GM06990 (cell line): ENCODE measurements around the gene TMEM30A.
A peak's percentile ranks its signal among the peaks of the same experiment; 100 is the strongest.

Source experiments
- DNase-seq: peaks from one replicate; pipeline ENCODE4 v3.0.0-alpha.2; 2011; ENCODE audit not compliant: insufficient read length; ENCODE audit errors: extremely low read depth
- H3K27me3 ChIP-seq: replicated peaks from 2 replicates; pipeline ENCODE4 v1.6.0; 2011; ENCODE audit warnings: low read length; ENCODE audit not compliant: control insufficient read depth, insufficient read depth
- H3K36me3 ChIP-seq: 2 replicates; pipeline ENCODE4 v1.5.1; 2011; ENCODE audit warnings: low read length; ENCODE audit not compliant: control insufficient read depth, insufficient read depth
- H3K4me3 ChIP-seq: replicated peaks from 2 replicates; pipeline ENCODE4 v1.5.1; 2011; ENCODE audit warnings: low read depth, mild to moderate bottlenecking, control low read depth, low read length
- TF ChIP-seq, protein P1 (sequence below): IDR thresholded peaks from 2 replicates; pipeline ENCODE4 v1.5.1; 2011; ENCODE audit warnings: low read length, control low read depth, mild to moderate bottlenecking, inconsistent platforms; ENCODE audit not compliant: insufficient read depth, poor library complexity, severe bottlenecking

The TMEM30A gene

DNA sequence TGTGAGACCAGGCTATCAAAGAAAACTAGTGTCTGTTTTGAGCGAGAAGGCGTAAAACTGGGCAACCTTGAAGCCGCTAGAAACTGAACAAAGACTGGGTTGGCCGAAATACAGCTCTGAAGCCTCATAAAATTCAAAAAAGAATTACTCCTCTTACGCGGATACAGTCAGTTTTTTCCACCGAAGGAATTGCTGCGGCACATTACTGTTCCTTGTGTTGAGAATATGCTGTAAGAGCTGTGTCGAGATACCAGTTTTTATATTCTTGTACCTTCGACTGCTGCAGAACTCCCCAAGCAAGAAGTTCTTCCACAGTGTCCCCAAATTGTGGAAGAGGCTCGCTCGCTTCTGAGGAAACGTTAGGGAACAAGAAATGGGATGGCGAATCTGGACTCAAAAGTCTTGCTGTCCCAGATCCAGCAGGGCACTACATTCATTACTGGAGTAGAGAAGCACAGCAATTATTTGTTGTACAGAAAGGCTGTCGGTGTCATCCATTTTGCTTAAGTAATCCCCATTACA is 40.5 kb downstream of the TMEM30A start:
- peaks cover under 1% of the 10 kb centered on the region for H3K36me3 ChIP-seq
- no peaks in the 10 kb centered on the region for H3K27me3 ChIP-seq
- H3K4me3 ChIP-seq: peak overlapping the region; percentile 78
- TF ChIP-seq, protein P1, sequence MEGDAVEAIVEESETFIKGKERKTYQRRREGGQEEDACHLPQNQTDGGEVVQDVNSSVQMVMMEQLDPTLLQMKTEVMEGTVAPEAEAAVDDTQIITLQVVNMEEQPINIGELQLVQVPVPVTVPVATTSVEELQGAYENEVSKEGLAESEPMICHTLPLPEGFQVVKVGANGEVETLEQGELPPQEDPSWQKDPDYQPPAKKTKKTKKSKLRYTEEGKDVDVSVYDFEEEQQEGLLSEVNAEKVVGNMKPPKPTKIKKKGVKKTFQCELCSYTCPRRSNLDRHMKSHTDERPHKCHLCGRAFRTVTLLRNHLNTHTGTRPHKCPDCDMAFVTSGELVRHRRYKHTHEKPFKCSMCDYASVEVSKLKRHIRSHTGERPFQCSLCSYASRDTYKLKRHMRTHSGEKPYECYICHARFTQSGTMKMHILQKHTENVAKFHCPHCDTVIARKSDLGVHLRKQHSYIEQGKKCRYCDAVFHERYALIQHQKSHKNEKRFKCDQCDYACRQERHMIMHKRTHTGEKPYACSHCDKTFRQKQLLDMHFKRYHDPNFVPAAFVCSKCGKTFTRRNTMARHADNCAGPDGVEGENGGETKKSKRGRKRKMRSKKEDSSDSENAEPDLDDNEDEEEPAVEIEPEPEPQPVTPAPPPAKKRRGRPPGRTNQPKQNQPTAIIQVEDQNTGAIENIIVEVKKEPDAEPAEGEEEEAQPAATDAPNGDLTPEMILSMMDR: no peak
- DNase-seq: no peak

DNA sequence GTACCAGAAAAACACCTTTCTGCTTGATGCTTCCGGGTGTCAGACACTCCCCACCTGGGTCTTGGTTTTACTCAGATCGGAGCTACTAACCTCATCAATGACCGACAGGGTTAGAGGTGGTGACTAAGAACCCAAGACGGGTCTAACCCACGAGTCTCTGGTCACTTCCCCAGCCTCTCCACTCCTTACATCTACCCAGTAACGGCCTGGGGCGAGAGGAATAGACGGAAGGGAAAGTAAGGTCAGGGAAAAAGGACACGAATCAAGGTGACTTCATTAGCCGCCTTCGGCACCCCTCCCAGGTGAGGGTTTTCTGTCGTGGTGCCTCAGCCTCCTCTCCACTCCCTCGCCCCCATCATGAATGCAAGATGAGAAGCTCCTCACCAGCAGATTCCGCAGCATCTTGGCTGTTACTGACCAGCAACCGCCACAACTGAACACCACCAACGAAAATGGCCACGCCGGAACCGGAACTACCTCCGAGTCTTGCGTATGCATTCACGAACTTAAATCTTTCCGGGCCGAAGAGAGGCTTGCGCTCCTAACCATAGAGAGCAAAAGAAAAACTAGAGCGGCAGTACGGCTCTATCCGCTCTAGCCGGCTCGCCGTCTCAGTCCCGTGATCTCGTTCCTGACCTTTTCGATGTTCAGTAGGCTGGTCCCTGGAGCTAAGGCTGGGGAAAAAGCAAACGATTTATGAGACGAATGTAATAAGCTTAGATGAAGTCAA is 41.1 kb downstream of the TMEM30A start, which contains the start of gene COX7A2:
Gene COX7A2, minus strand, starts transcription at position 469 of the 730 bp plus-strand sequence. Its CDS starts 67 bp downstream, at position 402.
- Histone ChIP-seq H3K36me3 (peaks cover 5% of the 10 kb centered on the region), H3K4me3 (peak within 1 kb of the TSS; percentile 78)

DNA sequence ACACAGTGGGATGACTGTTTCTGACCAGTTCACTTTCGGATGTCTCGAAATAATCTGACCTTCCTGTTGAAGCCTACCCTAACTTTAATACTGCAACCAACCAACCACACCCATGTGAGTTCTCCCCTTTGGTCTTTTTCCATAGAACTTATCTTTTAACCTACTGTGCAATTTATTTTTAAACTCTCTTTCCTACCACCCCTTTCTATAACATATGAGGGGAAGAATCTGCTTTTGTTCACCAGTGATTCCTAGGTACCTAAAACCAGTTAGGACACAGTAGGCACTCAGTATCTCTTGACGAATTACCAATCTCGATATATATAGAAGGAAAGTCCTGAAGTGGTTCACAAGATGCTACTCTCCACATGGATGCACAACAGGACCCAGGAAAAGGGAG is 48.0 kb downstream of the TMEM30A start:
- no peak for DNase-seq
- Histone ChIP-seq H3K4me3 (no peak overlapping the region), H3K27me3 (no peaks in the 10 kb centered on the region), H3K36me3 (peaks cover 7% of the 10 kb centered on the region)
- TF ChIP-seq, protein P1: no peak

More for the DNA sequence above, 41.1 kb downstream of the TMEM30A start, which contains the start of gene COX7A2:
- TF ChIP-seq, protein P1: no peak
- DNase-seq: peak; percentile 84
- no peaks in the 10 kb centered on the region for H3K27me3 ChIP-seq

DNA sequence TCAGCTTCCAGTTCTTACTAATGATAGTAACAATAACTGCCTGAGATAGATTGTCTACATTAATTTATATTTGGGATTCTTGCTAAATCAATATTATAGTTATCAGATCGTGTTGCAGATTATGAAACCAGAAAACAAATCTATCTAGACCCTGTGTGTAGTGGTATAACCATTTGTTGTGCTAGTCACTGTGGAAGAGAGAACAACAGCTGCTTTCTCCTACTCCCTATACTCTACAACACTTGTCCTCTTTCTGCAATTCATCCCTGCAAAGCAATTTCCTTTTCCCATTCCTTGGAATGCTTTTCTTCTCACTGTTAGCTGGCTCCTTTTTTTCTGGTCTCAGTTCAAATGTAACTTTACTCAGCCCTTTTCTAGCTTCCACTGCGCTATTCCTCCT is 49.3 kb downstream of the TMEM30A start:
- Histone ChIP-seq H3K36me3 (peaks cover 7% of the 10 kb centered on the region), H3K27me3 (no peaks in the 10 kb centered on the region), H3K4me3 (no peak overlapping the region)
- TF ChIP-seq, protein P1: no peak
- no peak for DNase-seq

DNA sequence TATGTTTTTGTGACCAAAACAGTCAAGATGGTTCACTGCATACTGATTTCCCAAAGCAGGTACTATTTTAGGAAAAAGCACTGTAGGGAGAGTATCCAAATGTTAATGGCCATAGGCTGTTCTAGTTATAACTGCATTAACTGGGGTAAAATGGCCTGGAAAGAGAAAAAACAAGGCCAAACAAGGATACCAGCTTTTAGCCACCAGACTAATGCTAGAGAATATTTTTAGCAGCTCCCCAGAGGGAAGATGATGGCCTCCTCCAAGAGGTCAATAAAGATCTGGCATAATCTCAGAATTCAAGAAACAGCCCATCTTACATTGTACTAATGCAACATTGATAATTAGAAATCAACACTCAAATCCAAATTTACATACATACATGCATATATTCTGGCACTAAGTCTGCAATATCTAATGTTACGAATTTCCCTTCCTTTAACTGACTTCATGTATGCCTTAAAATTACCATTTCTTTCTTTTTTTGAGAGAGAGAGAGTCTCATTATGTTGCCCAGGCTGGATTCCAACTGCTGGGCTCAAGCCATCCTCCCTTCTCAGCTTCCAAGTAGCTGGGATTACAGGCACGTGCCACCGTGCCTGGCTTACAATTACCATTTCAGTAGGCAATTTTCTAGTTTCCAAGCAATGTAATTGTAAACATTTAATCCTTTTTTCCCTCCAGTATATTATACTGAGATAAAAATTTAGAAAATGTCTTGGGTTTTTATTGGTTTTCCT is 50.3 kb downstream of the TMEM30A start:
- Histone ChIP-seq H3K4me3 (no peak overlapping the region), H3K36me3 (peaks cover 7% of the 10 kb centered on the region), H3K27me3 (no peaks in the 10 kb centered on the region)
- DNase-seq: no peak
- TF ChIP-seq, protein P1: no peak
